Purkinje cell (primary cell): ENCODE data around the gene PRM2. TPM values are rescaled to one million over a fixed set of nuclear protein-coding genes. Genes with fewer than 3 reads are reported as not detected.

Experiments
- polyA plus RNA-seq: library from polyadenylated mRNA; unstranded; fragments of >200 nt; fragmentation: Nextera tagmentation; gene quantifications from 2 replicates; pipeline ENCODE4 v1.2.1, GENCODE V29; 2014

PRM2 gene
- not detected in 2 replicates for polyA plus RNA-seq

GRCh38 chr16:11276143-11276895 lies at the start of gene PRM2:
PRM2 (minus strand) TSS chr16:11276480; CDS start chr16:11276370, 110 bp downstream.

GRCh38 chr16:11280616-11281522 lies 4.6 kb upstream of the PRM2 start, which contains the start of gene PRM1:
PRM1 (minus strand) TSS chr16:11281330; CDS start chr16:11281238, 92 bp downstream.

GRCh38 chr16:11272921-11273720 lies 3.2 kb downstream of the PRM2 start, which contains the start of gene PRM3:
PRM3 (minus strand) TSS chr16:11273629; CDS start chr16:11273595, 34 bp downstream.

GRCh38 chr16:11268921-11269375 lies 7.3 kb downstream of the PRM2 start, which contains the start of gene TNP2:
TNP2 (minus strand) TSS chr16:11269325; CDS start chr16:11269262, 63 bp downstream.

GRCh38 chr16:11255737-11256660 lies 20.3 kb downstream of the PRM2 start, which contains the start of gene SOCS1:
SOCS1 (minus strand) TSS chr16:11256204; CDS start chr16:11255478, 726 bp downstream.

Other genes with a start within 250 kb of the PRM2 start
- not detected in 2 replicates for gene SOCS1, start 20.3 kb downstream of the PRM2 start, polyA plus RNA-seq
- gene TNP2, start 7.2 kb downstream of the PRM2 start, polyA plus RNA-seq = not detected in 2 replicates
- gene PRM3, start 2.9 kb downstream of the PRM2 start, polyA plus RNA-seq = not detected in 2 replicates
- gene PRM1, start 4.8 kb upstream of the PRM2 start, polyA plus RNA-seq = not detected in 2 replicates
- 1.5 and 1.8 TPM in 2 replicates for gene RMI2, start 69.0 kb upstream of the PRM2 start, polyA plus RNA-seq